ENCODE data around the gene OR2S2. TPM values are rescaled to one million over a fixed set of nuclear protein-coding genes. Genes with fewer than 3 reads are reported as not detected.

Gene OR2S2
- total RNA-seq, 2 donors from 2014 or later: not detected

GRCh38 chr9:35966433-35966832, 8.5 kb upstream of the OR2S2 start:
- peaks cover 67% of the 10 kb centered on the region for H3K27me3 Mint-ChIP-seq (ENCODE audit: insufficient read depth)
- peaks cover 33% of the 10 kb centered on the region for H3K27me3 ChIP-seq (ENCODE audit: control insufficient read depth, insufficient read depth, low read length, poor library complexity, severe bottlenecking)
- H3K4me3 ChIP-seq (ENCODE audit: low read length): no peak overlapping the region
- no peak overlapping the region for H3K4me3 Mint-ChIP-seq
- no peaks in the 10 kb centered on the region for H3K9me3 Mint-ChIP-seq
- no peak overlapping the region for H3K27ac Mint-ChIP-seq
- no peaks in the 10 kb centered on the region for H3K36me3 Mint-ChIP-seq (ENCODE audit: low read depth)
- no peaks in the 10 kb centered on the region for H3K4me1 Mint-ChIP-seq
- no peak for TF ChIP-seq CTCF (conservative IDR thresholded peaks at IDR 0.05)
- WGBS, 2 experiments (ENCODE audit: insufficient coverage in 1 of 2, insufficient read length in 1 of 2): 88% methylated on average over 3 of the region's 4 CpGs; no CpG with 5 or more reads in 1 of the 2 experiments
- H3K27ac ChIP-seq (ENCODE audit: low read depth, low read length): no peak overlapping the region
- H3K36me3 ChIP-seq (ENCODE audit: control insufficient read depth, insufficient read depth, low read length): no peaks in the 10 kb centered on the region
- H3K4me1 ChIP-seq (ENCODE audit: control insufficient read depth, insufficient read depth, low read length): no peaks in the 10 kb centered on the region
- no peaks in the 10 kb centered on the region for H3K9me3 ChIP-seq (ENCODE audit: control insufficient read depth, low read length)
- H3K9ac ChIP-seq (ENCODE audit: extremely low read depth, low read length, poor library complexity, severe bottlenecking): no peak overlapping the region
- no peak for DNase-seq

GRCh38 chr9:35965011-35965410, 7.1 kb upstream of the OR2S2 start:
- peaks cover 66% of the 10 kb centered on the region for H3K27me3 Mint-ChIP-seq (ENCODE audit: insufficient read depth)
- Histone ChIP-seq H3K36me3 (ENCODE audit: control insufficient read depth, insufficient read depth, low read length) (no peaks in the 10 kb centered on the region), H3K4me3 (ENCODE audit: low read length) (no peak overlapping the region), H3K9ac (ENCODE audit: extremely low read depth, low read length, poor library complexity, severe bottlenecking) (no peak overlapping the region), H3K4me1 (ENCODE audit: control insufficient read depth, insufficient read depth, low read length) (no peaks in the 10 kb centered on the region), H3K27ac (ENCODE audit: low read depth, low read length) (no peak overlapping the region), H3K9me3 (ENCODE audit: control insufficient read depth, low read length) (no peaks in the 10 kb centered on the region), H3K27me3 (ENCODE audit: control insufficient read depth, insufficient read depth, low read length, poor library complexity, severe bottlenecking) (peaks cover 33% of the 10 kb centered on the region)
- no peaks in the 10 kb centered on the region for H3K9me3 Mint-ChIP-seq
- no peak for DNase-seq
- no peak for TF ChIP-seq CTCF (conservative IDR thresholded peaks at IDR 0.05)
- no peaks in the 10 kb centered on the region for H3K36me3 Mint-ChIP-seq (ENCODE audit: low read depth)
- H3K4me1 Mint-ChIP-seq: no peaks in the 10 kb centered on the region
- no peak overlapping the region for H3K4me3 Mint-ChIP-seq
- 94% methylated on average over 2 to 6 of the region's 6 CpGs for WGBS, 2 experiments (ENCODE audit: insufficient coverage in 1 of 2, insufficient read length in 1 of 2)
- no peak overlapping the region for H3K27ac Mint-ChIP-seq

- peaks cover 66% of the 10 kb centered on the region for H3K27me3 Mint-ChIP-seq (ENCODE audit: insufficient read depth)
- Histone ChIP-seq H3K27me3 (ENCODE audit: control insufficient read depth, insufficient read depth, low read length, poor library complexity, severe bottlenecking) (peaks cover 28% of the 10 kb centered on the region), H3K4me3 (ENCODE audit: low read length) (no peak overlapping the region), H3K36me3 (ENCODE audit: control insufficient read depth, insufficient read depth, low read length) (no peaks in the 10 kb centered on the region), H3K27ac (ENCODE audit: low read depth, low read length) (no peak overlapping the region), H3K4me1 (ENCODE audit: control insufficient read depth, insufficient read depth, low read length) (no peaks in the 10 kb centered on the region), H3K9ac (ENCODE audit: extremely low read depth, low read length, poor library complexity, severe bottlenecking) (no peak overlapping the region), H3K9me3 (ENCODE audit: control insufficient read depth, low read length) (no peaks in the 10 kb centered on the region)
- H3K9me3 Mint-ChIP-seq: no peaks in the 10 kb centered on the region
- no peak overlapping the region for H3K27ac Mint-ChIP-seq
- WGBS, 2 experiments (ENCODE audit: insufficient coverage in 1 of 2, insufficient read length in 1 of 2): 80 to 83% methylated on average over 11 to 23 of the region's 23 CpGs
- no peak for TF ChIP-seq CTCF (conservative IDR thresholded peaks at IDR 0.05)
- no peaks in the 10 kb centered on the region for H3K4me1 Mint-ChIP-seq
- no peaks in the 10 kb centered on the region for H3K36me3 Mint-ChIP-seq (ENCODE audit: low read depth)
- DNase-seq: peak; percentile 88
- no peak overlapping the region for H3K4me3 Mint-ChIP-seq
These were observed 4.4 kb upstream of the OR2S2 start for GRCh38 chr9:35962126-35962906.

All from endodermal cell (in vitro differentiated cells).